Lower leg skin (tissue), 3 donors: ENCODE measurements around the gene ZNF816.

Source experiments
- CTCF ChIP-seq, 3 donors: fragments of 450-650 bp; IDR thresholded peaks; one replicate each; pipeline ENCODE4 v1.5.1; 2016; ENCODE audit warnings: antibody characterized with exemption in 3 of 3, mild to moderate bottlenecking in 3 of 3, moderate library complexity in 2 of 3
- POLR2A ChIP-seq, 2 donors: fragments of 450-650 bp; IDR thresholded peaks; one replicate each; pipeline ENCODE4 v1.6.1; 2016 to 2017; ENCODE audit warnings: antibody characterized with exemption in 2 of 2, mild to moderate bottlenecking in 1 of 2, moderate library complexity in 1 of 2

- TF ChIP-seq CTCF (IDR thresholded peaks at IDR 0.05) (no peak), POLR2A (IDR thresholded peaks at IDR 0.05) (no peak)
Measured at GRCh38 chr19:52956917-52957316, 5.8 kb downstream of the ZNF816 start.
